H1 (cell line): ENCODE results near the gene CDK2. TPM values are rescaled to one million over a fixed set of nuclear protein-coding genes. Genes with fewer than 3 reads are reported as not detected.

Experiments used
- CTCF ChIA-PET: fragments of 300-600 bp; sonication (Branson Sonifier 250); formaldehyde crosslinking; loops from one replicate; lab custom pipeline; 2021; ENCODE audit not compliant: partially characterized antibody; lab: Charles Lee
- POLR2A ChIA-PET: fragments of 300-600 bp; sonication (Branson Sonifier 250); formaldehyde crosslinking; loops from one replicate; lab custom pipeline; 2021; ENCODE audit warnings: inconsistent platforms; ENCODE audit not compliant: partially characterized antibody; lab: Charles Lee
- DNase-seq, 2 experiments: peaks; one replicate each; pipeline versions ENCODE4 v3.0.0 to v3.0.0-alpha.2; 2010 to 2022; ENCODE audit warnings: low spot score in 2 of 2, low read depth in 1 of 2, mixed read lengths in 1 of 2
- FAIRE-seq: peaks from 2 replicates; lab custom pipeline; 2011; peaks lifted over from hg19 to GRCh38; lab: Jason Lieb, UNC
- H2AFZ ChIP-seq: 2 replicates; pipeline ENCODE4 v1.8.1; 2012; ENCODE audit warnings: low read length, inconsistent platforms
- H2AK5ac ChIP-seq: 2 replicates; pipeline ENCODE4 v1.6.1; 2013; ENCODE audit warnings: low read depth, low read length
- H2BK120ac ChIP-seq: replicated peaks from 2 replicates; pipeline ENCODE3; 2013; ENCODE audit warnings: low read depth, low read length, inconsistent platforms
- H2BK12ac ChIP-seq: 2 replicates; pipeline ENCODE4 v1.6.1; 2013; ENCODE audit warnings: low read depth, low read length
- H2BK15ac ChIP-seq: 2 replicates; pipeline ENCODE4 v1.6.1; 2013; ENCODE audit warnings: low read length
- H2BK20ac ChIP-seq: 2 replicates; pipeline ENCODE4 v1.6.1; 2013; ENCODE audit warnings: low read length
- H2BK5ac ChIP-seq: 2 replicates; pipeline ENCODE4 v1.6.1; 2013; ENCODE audit warnings: low read depth, low read length
- H3K14ac ChIP-seq: 2 replicates; pipeline ENCODE4 v1.6.1; 2013; ENCODE audit warnings: inconsistent platforms; ENCODE audit not compliant: insufficient read length
- H3K18ac ChIP-seq: 2 replicates; pipeline ENCODE4 v1.6.1; 2013; ENCODE audit warnings: low read length; ENCODE audit errors: extremely low read depth
- H3K23ac ChIP-seq: 2 replicates; pipeline ENCODE4 v1.6.1; 2013; ENCODE audit warnings: inconsistent platforms; ENCODE audit not compliant: insufficient read length
- H3K23me2 ChIP-seq: 2 replicates; pipeline ENCODE4 v1.6.1; 2013; ENCODE audit warnings: low read depth, low read length
- H3K27ac ChIP-seq: 2 replicates; pipeline ENCODE4 v1.6.1; 2011; ENCODE audit warnings: low read depth, low read length, inconsistent platforms
- H3K27me3 ChIP-seq, 4 experiments: replicated peaks in 1 of 4; 1 replicate in 1 of 4; 2 replicates in 3 of 4; pipeline versions ENCODE4 v1.6.1 to v1.8.1; 2011 to 2013; ENCODE audit warnings: low read length in 3 of 4, mild to moderate bottlenecking in 3 of 4, inconsistent platforms in 2 of 4, mixed read lengths in 2 of 4, moderate library complexity in 1 of 4; ENCODE audit not compliant: control insufficient read depth in 3 of 4, insufficient read depth in 3 of 4; ENCODE audit errors: extremely low read depth in 1 of 4
- H3K36me3 ChIP-seq, 4 experiments: 2 replicates each; pipeline versions ENCODE4 v1.6.1 to v1.8.1; 2011 to 2013; ENCODE audit warnings: mild to moderate bottlenecking in 4 of 4, low read length in 3 of 4, moderate library complexity in 2 of 4, control low read depth in 1 of 4, inconsistent platforms in 1 of 4; ENCODE audit not compliant: insufficient read depth in 4 of 4, control insufficient read depth in 2 of 4
- H3K4ac ChIP-seq: replicated peaks from 2 replicates; pipeline ENCODE3; 2013; ENCODE audit warnings: low read length, low read depth, mixed read lengths, inconsistent platforms; ENCODE audit not compliant: insufficient read length
- H3K4me1 ChIP-seq, 4 experiments: replicated peaks in 1 of 4; 1 replicate in 1 of 4; 2 replicates in 3 of 4; pipeline versions ENCODE4 v1.6.1 to v1.8.1; 2011 to 2013; ENCODE audit warnings: low read length in 3 of 4, inconsistent platforms in 2 of 4, mixed read lengths in 1 of 4; ENCODE audit not compliant: insufficient read depth in 4 of 4, control insufficient read depth in 3 of 4
- H3K4me2 ChIP-seq, 2 experiments: 2 replicates each; pipeline versions ENCODE4 v1.6.1 to v1.8.1; 2011 to 2013; ENCODE audit warnings: low read depth in 2 of 2, low read length in 2 of 2, control low read depth in 1 of 2, inconsistent platforms in 1 of 2, mild to moderate bottlenecking in 1 of 2; ENCODE audit not compliant: insufficient read depth in 1 of 2
- H3K4me3 ChIP-seq, 4 experiments: fragments of 200-600, 300-600 bp in 1 of 4; sonication (generic), shearing (Covaris generic), sonication (Bioruptor Twin) in 1 of 4; 2 replicates each; pipeline versions ENCODE4 v1.5.1 to v1.8.1; 2011 to 2016; ENCODE audit warnings: low read length in 4 of 4, low read depth in 3 of 4, control low read depth in 2 of 4, inconsistent platforms in 2 of 4, mild to moderate bottlenecking in 2 of 4, mixed read lengths in 1 of 4, moderate library complexity in 1 of 4; ENCODE audit not compliant: insufficient read depth in 2 of 4; ENCODE audit errors: extremely low read depth in 1 of 4
- H3K56ac ChIP-seq: replicated peaks from 2 replicates; pipeline ENCODE3; 2013; ENCODE audit warnings: low read depth, mild to moderate bottlenecking, mixed read lengths, low read length, inconsistent platforms; ENCODE audit not compliant: insufficient read length
- H3K79me1 ChIP-seq: 2 replicates; pipeline ENCODE4 v1.6.1; 2013; ENCODE audit warnings: low read depth, low read length, control low read depth
- H3K79me2 ChIP-seq, 2 experiments: 2 replicates each; pipeline versions ENCODE4 v1.6.1 to v1.8.1; 2012 to 2013; ENCODE audit warnings: low read length in 2 of 2, mild to moderate bottlenecking in 2 of 2, inconsistent platforms in 1 of 2; ENCODE audit not compliant: insufficient read depth in 2 of 2, control insufficient read depth in 1 of 2
- H3K9ac ChIP-seq, 4 experiments: replicated peaks in 1 of 4; 1 replicate in 1 of 4; 2 replicates in 3 of 4; pipeline versions ENCODE4 v1.6.1 to v1.8.1; 2011 to 2013; ENCODE audit warnings: low read depth in 3 of 4, low read length in 3 of 4, control low read depth in 2 of 4, mild to moderate bottlenecking in 2 of 4, moderate library complexity in 2 of 4, inconsistent platforms in 1 of 4; ENCODE audit errors: extremely low read depth in 1 of 4
- H3K9me3 ChIP-seq, 2 experiments: 2 replicates each; pipeline versions ENCODE4 v1.6.1 to v1.8.1; 2012 to 2013; ENCODE audit warnings: mild to moderate bottlenecking in 2 of 2, moderate library complexity in 2 of 2, control low read depth in 1 of 2, inconsistent platforms in 1 of 2, low read depth in 1 of 2, low read length in 1 of 2, mixed read lengths in 1 of 2; ENCODE audit not compliant: insufficient read depth in 2 of 2
- H4K20me1 ChIP-seq, 2 experiments: replicated peaks in 1 of 2; 2 replicates each; pipeline versions ENCODE3 to v1.8.1; 2011 to 2013; ENCODE audit warnings: inconsistent platforms in 2 of 2, low read length in 2 of 2, mild to moderate bottlenecking in 1 of 2; ENCODE audit not compliant: insufficient read depth in 2 of 2, control insufficient read depth in 1 of 2
- H4K5ac ChIP-seq: 2 replicates; pipeline ENCODE4 v1.6.1; 2013; ENCODE audit warnings: low read length, low read depth, mixed read lengths, inconsistent platforms; ENCODE audit not compliant: insufficient read length
- H4K8ac ChIP-seq: 2 replicates; pipeline ENCODE4 v1.8.0; 2013; ENCODE audit warnings: mild to moderate bottlenecking, moderate library complexity, low read length, inconsistent platforms; ENCODE audit not compliant: insufficient read depth; ENCODE audit errors: extremely low read depth
- H4K91ac ChIP-seq: replicated peaks from 2 replicates; pipeline ENCODE3; 2013; ENCODE audit warnings: low read length, mixed read lengths, inconsistent platforms; ENCODE audit not compliant: insufficient read length
- ASH2L ChIP-seq: fragments of 200-600, 300-600 bp; sonication (generic); IDR thresholded peaks from one replicate; pipeline ENCODE4 v1.7.1; 2017; ENCODE audit warnings: low read length
- CEBPB ChIP-seq: IDR thresholded peaks from 2 replicates; pipeline ENCODE4 v1.6.1; 2012; ENCODE audit warnings: low read depth, low read length
- CHD2 ChIP-seq: IDR thresholded peaks from 2 replicates; pipeline ENCODE4 v1.6.1; 2012; ENCODE audit warnings: low read length, improper control_type of control experiment
- KDM1A ChIP-seq: fragments of 200-600, 300-600 bp; sonication (generic); IDR thresholded peaks from 2 replicates; pipeline ENCODE4 v1.7.1; 2016; ENCODE audit warnings: mild to moderate bottlenecking, low read length, borderline replicate concordance
- NANOG ChIP-seq: IDR thresholded peaks from 2 replicates; pipeline ENCODE4 v1.6.1; 2011; ENCODE audit warnings: low read length, low read depth, mild to moderate bottlenecking, inconsistent platforms; ENCODE audit not compliant: insufficient read depth, poor library complexity, severe bottlenecking
- NRF1 ChIP-seq: IDR thresholded peaks from 2 replicates; pipeline ENCODE4 v1.6.1; 2011; ENCODE audit warnings: mild to moderate bottlenecking, low read depth, low read length, improper control_type of control experiment
- RAD21 ChIP-seq, 2 experiments: IDR thresholded peaks in 1 of 2; conservative IDR thresholded peaks in 1 of 2; 2 replicates each; pipeline ENCODE4 v1.6.1; 2011; ENCODE audit warnings: low read depth in 2 of 2, low read length in 2 of 2, improper control_type of control experiment in 1 of 2, inconsistent platforms in 1 of 2, mild to moderate bottlenecking in 1 of 2, moderate library complexity in 1 of 2
- RBBP5 ChIP-seq: IDR thresholded peaks from 2 replicates; pipeline ENCODE4 v1.7.1; 2012; ENCODE audit warnings: low read depth, mild to moderate bottlenecking, inconsistent platforms, low read length, moderate library complexity, borderline replicate concordance
- RFX5 ChIP-seq: IDR thresholded peaks from 2 replicates; pipeline ENCODE4 v1.6.1; 2011; ENCODE audit warnings: low read depth, low read length, improper control_type of control experiment, borderline replicate concordance
- SAP30 ChIP-seq: fragments of 300-600 bp; sonication (generic); IDR thresholded peaks from 2 replicates; pipeline ENCODE4 v1.7.1; 2012; ENCODE audit warnings: low read length, moderate library complexity, mild to moderate bottlenecking, inconsistent platforms; ENCODE audit not compliant: insufficient read depth, insufficient replicate concordance
- SIX5 ChIP-seq: IDR thresholded peaks from 2 replicates; pipeline ENCODE4 v1.6.1; 2011; ENCODE audit warnings: mild to moderate bottlenecking, low read depth, low read length
- whole genome bisulfite sequencing, 2 experiments: shearing (Covaris generic) in 1 of 2; methylation state at CpG; one replicate each; pipeline versions ENCODE4 v1.1.6 to v1.1.7; 2013 to 2015; ENCODE audit warnings: low lambda C conversion rate in 2 of 2, mixed read lengths in 2 of 2, inconsistent platforms in 1 of 2, low coverage in 1 of 2, missing lambda C conversion rate in 1 of 2; ENCODE audit not compliant: insufficient replicate concordance in 2 of 2, insufficient coverage in 1 of 2, insufficient read length in 1 of 2; ENCODE audit errors: extremely low coverage in 1 of 2, missing lambda C conversion rate in 1 of 2; 5-methylcytosine and 5-hydroxymethylcytosine counted together
- polyA plus RNA-seq, 7 experiments: library from polyadenylated mRNA; depleted of rRNA in 3 of 7; stranded (reverse) in 5 of 7; unstranded in 2 of 7; fragments of >200 nt in 5 of 7; fragments of 200-250 nt in 2 of 7; gene quantifications; 1 replicate in 5 of 7; 2 replicates in 1 of 7; 4 replicates in 1 of 7; pipeline versions ENCODE4 v1.2.1 to v1.2.3, GENCODE V29; 2011 to 2013; ENCODE audit warnings: missing spikeins in 2 of 7, mixed read lengths in 2 of 7
- total RNA-seq: library from RNA; stranded (reverse); fragmentation: NEBNext Ultra II Directional; extraction: Animal tissue kit (Norgen Biotek cat#: 25700); gene quantifications from 2 replicates; pipeline ENCODE4 v1.2.1, GENCODE V29; 2021

CDK2 gene
- total and polyA plus RNA-seq, 2 of the 8 experiments (the other 6 are each of a cell fraction or from before 2014, with no cell fraction given): 39.4 to 42.5 TPM

GRCh38 chr12:55931780-55932550 lies 34.7 kb upstream of the CDK2 start:
- Histone ChIP-seq H4K20me1 (no peaks in the 10 kb centered on the region), H2BK120ac (no peak overlapping the region), H3K79me2 (no peaks in the 10 kb centered on the region), H4K91ac (no peak overlapping the region), H2BK12ac (0 out of 2 replicates have a peak overlapping the region, but pooled peaks have one; percentile 46), H2BK15ac (no peak overlapping the region), H2AK5ac (no peak overlapping the region), H3K4me1 (peaks cover 4 to 20% (median 11%) of the 10 kb centered on the region in 4 experiments; a peak in 6 of 7 replicates), H3K14ac (no peak overlapping the region), H3K4me3 (peak overlapping the region; percentile 47 to 75 (median 66)), H3K23ac (no peak overlapping the region), H2BK20ac (no peak overlapping the region), H3K4me2 (peak overlapping the region; percentile 92 to 93), H3K36me3 (no peaks in the 10 kb centered on the region), H3K18ac (peak overlapping the region; percentile 62; the same call in 1 of the 2 replicates), H2AFZ (peak overlapping the region; percentile 81), H4K8ac (no peak overlapping the region), H3K56ac (no peak overlapping the region), H3K79me1 (no peaks in the 10 kb centered on the region), H3K9me3 (no peaks in the 10 kb centered on the region), H2BK5ac (no peak overlapping the region), H3K9ac (peak overlapping the region in 1 of 4 experiments; percentile 52; a peak in 1 of 7 replicates), H4K5ac (no peak overlapping the region), H3K4ac (no peak overlapping the region), H3K23me2 (peaks cover 16% of the 10 kb centered on the region), H3K27ac (no peak overlapping the region), H3K27me3 (peaks cover 0 to 21% (median 13%) of the 10 kb centered on the region in 4 experiments; a peak in 6 of 7 replicates)
- POLR2A ChIA-PET: interaction anchor here (1.0 to 1.6 kb wide), 3 partner anchors 23 to 103 kb away, joined by 3 read pairs; partner anchors contain the start of gene DNAJC14
- WGBS, 2 experiments: 3% methylated on average over 31 of the region's 60 CpGs; no CpG with 5 or more reads in 1 of the 2 experiments
- CTCF ChIA-PET: interaction anchor here (0.7 to 7.8 kb wide), 6 partner anchors 7 to 193 kb away, joined by 3 to 71 read pairs (median 4); partner anchors contain the start of gene DNAJC14
- FAIRE-seq (no peak), DNase-seq (peak in 1 of 2 experiments; percentile 73)
- TF ChIP-seq CHD2 (no peak), NANOG (no peak), RBBP5 (peak; percentile 60; the same call in 1 of the 2 replicates), SIX5 (no peak), RAD21 (IDR thresholded peaks at IDR 0.05 in 1 of 2, conservative IDR thresholded peaks at IDR 0.05 in 1 of 2; ENCODE audit: low read depth in 2 of 2, low read length in 2 of 2) (no peak), CEBPB (no peak), SAP30 (no peak), NRF1 (no peak), RFX5 (no peak), ASH2L (peak; percentile 48), KDM1A (no peak)
